HEK293 (cell line): ENCODE measurements around the gene PRMT2.

Experiments used
- BCL6B ChIP-seq: fragments of 450-650 bp; formaldehyde crosslinking; IDR thresholded peaks from 2 replicates; pipeline ENCODE4 v1.5.1; 2017; ENCODE audit warnings: missing biosample characterization, missing genetic modification characterization
- GFI1B ChIP-seq: fragments of 450-650 bp; formaldehyde crosslinking; IDR thresholded peaks from 2 replicates; pipeline ENCODE4 v1.5.1; 2016; ENCODE audit warnings: missing biosample characterization, missing genetic modification characterization
- GLI2 ChIP-seq: fragments of 450-650 bp; formaldehyde crosslinking; IDR thresholded peaks from 2 replicates; pipeline ENCODE4; 2017; ENCODE audit warnings: missing biosample characterization, missing genetic modification characterization, low read depth, borderline replicate concordance
- GLIS1 ChIP-seq: fragments of 450-650 bp; formaldehyde crosslinking; IDR thresholded peaks from 2 replicates; pipeline ENCODE4 v1.5.1; 2016; ENCODE audit warnings: missing biosample characterization, missing genetic modification characterization
- KLF9 ChIP-seq: fragments of 450-650 bp; formaldehyde crosslinking; IDR thresholded peaks from 2 replicates; pipeline ENCODE4 v1.5.1; 2016; ENCODE audit warnings: missing biosample characterization, missing genetic modification characterization, low read depth
- OVOL3 ChIP-seq: fragments of 450-650 bp; formaldehyde crosslinking; IDR thresholded peaks from 2 replicates; pipeline ENCODE4 v1.5.1; 2016; ENCODE audit warnings: missing biosample characterization, missing genetic modification characterization
- WT1 ChIP-seq: fragments of 450-650 bp; formaldehyde crosslinking; IDR thresholded peaks from 2 replicates; pipeline ENCODE4 v1.5.1; 2016; ENCODE audit warnings: missing biosample characterization, missing genetic modification characterization
- ZFP69B ChIP-seq: fragments of 450-650 bp; formaldehyde crosslinking; IDR thresholded peaks from 2 replicates; pipeline ENCODE4 v1.5.1; 2016; ENCODE audit warnings: missing biosample characterization, missing genetic modification characterization
- ZNF138 ChIP-seq: fragments of 450-650 bp; formaldehyde crosslinking; IDR thresholded peaks from 2 replicates; pipeline ENCODE4 v1.5.1; 2016; ENCODE audit warnings: missing biosample characterization, missing genetic modification characterization, borderline replicate concordance
- ZNF169 ChIP-seq: fragments of 450-650 bp; formaldehyde crosslinking; IDR thresholded peaks from 2 replicates; pipeline ENCODE4 v1.5.1; 2016; ENCODE audit warnings: missing biosample characterization, missing genetic modification characterization
- ZNF202 ChIP-seq: fragments of 450-650 bp; formaldehyde crosslinking; IDR thresholded peaks from 2 replicates; pipeline ENCODE4 v1.5.1; 2016; ENCODE audit warnings: missing biosample characterization, missing genetic modification characterization, borderline replicate concordance
- ZNF214 ChIP-seq: fragments of 450-650 bp; formaldehyde crosslinking; IDR thresholded peaks from 2 replicates; pipeline ENCODE4 v1.5.1; 2017; ENCODE audit warnings: missing biosample characterization, mild to moderate bottlenecking, missing genetic modification characterization, borderline replicate concordance
- ZNF350 ChIP-seq: fragments of 450-650 bp; formaldehyde crosslinking; IDR thresholded peaks from 2 replicates; pipeline ENCODE4 v1.5.0; 2017; ENCODE audit warnings: missing biosample characterization, mild to moderate bottlenecking, missing genetic modification characterization
- ZNF354C ChIP-seq: fragments of 450-650 bp; formaldehyde crosslinking; IDR thresholded peaks from 2 replicates; pipeline ENCODE4 v1.5.1; 2016; ENCODE audit warnings: missing biosample characterization, missing genetic modification characterization, low read depth, borderline replicate concordance
- ZNF580 ChIP-seq: fragments of 450-650 bp; formaldehyde crosslinking; IDR thresholded peaks from 2 replicates; pipeline ENCODE4 v1.5.1; 2016; ENCODE audit warnings: missing biosample characterization, missing genetic modification characterization
- ZNF623 ChIP-seq: fragments of 450-650 bp; formaldehyde crosslinking; IDR thresholded peaks from 2 replicates; pipeline ENCODE4 v1.5.1; 2016; ENCODE audit warnings: missing biosample characterization, missing genetic modification characterization
- ZNF626 ChIP-seq: fragments of 450-650 bp; sonication (Bioruptor Pico); formaldehyde crosslinking; IDR thresholded peaks from 2 replicates; pipeline ENCODE4 v1.5.1; 2018; ENCODE audit warnings: missing biosample characterization, missing genetic modification characterization, inconsistent platforms
- ZNF660 ChIP-seq: fragments of 450-650 bp; IDR thresholded peaks from 2 replicates; pipeline ENCODE4 v1.5.1; 2018; ENCODE audit warnings: missing biosample characterization, mild to moderate bottlenecking, missing genetic modification characterization
- ZNF791 ChIP-seq: fragments of 450-650 bp; formaldehyde crosslinking; IDR thresholded peaks from 2 replicates; pipeline ENCODE4 v1.5.1; 2016; ENCODE audit warnings: missing biosample characterization, missing genetic modification characterization
- ZNF830 ChIP-seq: fragments of 450-650 bp; IDR thresholded peaks from 2 replicates; pipeline ENCODE4 v1.5.0; 2018; ENCODE audit warnings: missing biosample characterization, missing genetic modification characterization, low read depth, mild to moderate bottlenecking, moderate library complexity
- ZNF843 ChIP-seq: fragments of 450-650 bp; formaldehyde crosslinking; IDR thresholded peaks from 2 replicates; pipeline ENCODE4 v1.5.1; 2016; ENCODE audit warnings: missing biosample characterization, missing genetic modification characterization
- ZSCAN5A ChIP-seq: fragments of 450-650 bp; formaldehyde crosslinking; IDR thresholded peaks from 2 replicates; pipeline ENCODE4 v1.5.1; 2016; ENCODE audit warnings: missing biosample characterization, missing genetic modification characterization
- TF ChIP-seq, protein P1 (sequence below): fragments of 450-650 bp; formaldehyde crosslinking; IDR thresholded peaks from 2 replicates; pipeline ENCODE4; 2016; ENCODE audit warnings: missing biosample characterization, missing genetic modification characterization
- TF ChIP-seq, protein P2 (sequence below): fragments of 450-650 bp; formaldehyde crosslinking; IDR thresholded peaks from 2 replicates; pipeline ENCODE4 v1.5.1; 2017; ENCODE audit warnings: missing biosample characterization, missing genetic modification characterization
- TF ChIP-seq, protein P3 (sequence below): fragments of 450-650 bp; formaldehyde crosslinking; IDR thresholded peaks from 2 replicates; pipeline ENCODE4 v1.5.1; 2016; ENCODE audit warnings: missing biosample characterization, missing genetic modification characterization
- TF ChIP-seq, protein P4 (sequence below): fragments of 450-650 bp; formaldehyde crosslinking; IDR thresholded peaks from 2 replicates; pipeline ENCODE4 v1.5.1; 2016; ENCODE audit warnings: missing biosample characterization, missing genetic modification characterization
- TF ChIP-seq, protein P5 (sequence below): fragments of 450-650 bp; formaldehyde crosslinking; IDR thresholded peaks from 2 replicates; pipeline ENCODE4 v1.5.1; 2016; ENCODE audit warnings: missing biosample characterization, missing genetic modification characterization

The PRMT2 gene

GRCh38 chr21:46635324-46636180 is at the start of gene PRMT2 (continued):
- TF ChIP-seq GLIS1 (tag by site-specific recombination): peak; percentile 43
- TF ChIP-seq, protein P1, sequence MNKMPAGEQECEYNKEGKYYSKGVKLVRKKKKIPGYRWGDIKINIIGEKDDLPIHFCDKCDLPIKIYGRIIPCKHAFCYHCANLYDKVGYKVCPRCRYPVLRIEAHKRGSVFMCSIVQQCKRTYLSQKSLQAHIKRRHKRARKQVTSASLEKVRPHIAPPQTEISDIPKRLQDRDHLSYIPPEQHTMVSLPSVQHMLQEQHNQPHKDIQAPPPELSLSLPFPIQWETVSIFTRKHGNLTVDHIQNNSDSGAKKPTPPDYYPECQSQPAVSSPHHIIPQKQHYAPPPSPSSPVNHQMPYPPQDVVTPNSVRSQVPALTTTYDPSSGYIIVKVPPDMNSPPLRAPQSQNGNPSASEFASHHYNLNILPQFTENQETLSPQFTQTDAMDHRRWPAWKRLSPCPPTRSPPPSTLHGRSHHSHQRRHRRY: peak; percentile 95
- TF ChIP-seq OVOL3 (tag by site-specific recombination): no peak; the same call in 1 of the 2 replicates
- TF ChIP-seq ZNF169: no peak
- peak; percentile 86 for TF ChIP-seq WT1 (tag by site-specific recombination)
- TF ChIP-seq ZNF580: no peak
- TF ChIP-seq ZNF138: no peak
- TF ChIP-seq, protein P2, sequence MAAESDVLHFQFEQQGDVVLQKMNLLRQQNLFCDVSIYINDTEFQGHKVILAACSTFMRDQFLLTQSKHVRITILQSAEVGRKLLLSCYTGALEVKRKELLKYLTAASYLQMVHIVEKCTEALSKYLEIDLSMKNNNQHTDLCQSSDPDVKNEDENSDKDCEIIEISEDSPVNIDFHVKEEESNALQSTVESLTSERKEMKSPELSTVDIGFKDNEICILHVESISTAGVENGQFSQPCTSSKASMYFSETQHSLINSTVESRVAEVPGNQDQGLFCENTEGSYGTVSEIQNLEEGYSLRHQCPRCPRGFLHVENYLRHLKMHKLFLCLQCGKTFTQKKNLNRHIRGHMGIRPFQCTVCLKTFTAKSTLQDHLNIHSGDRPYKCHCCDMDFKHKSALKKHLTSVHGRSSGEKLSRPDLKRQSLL (tag by site-specific recombination): peak; percentile 53; the same call in 1 of the 2 replicates
- no peak for TF ChIP-seq ZNF350 (tag by site-specific recombination)
- TF ChIP-seq ZNF202: no peak
- no peak for TF ChIP-seq ZNF354C (tag by site-specific recombination)
- TF ChIP-seq, protein P3, sequence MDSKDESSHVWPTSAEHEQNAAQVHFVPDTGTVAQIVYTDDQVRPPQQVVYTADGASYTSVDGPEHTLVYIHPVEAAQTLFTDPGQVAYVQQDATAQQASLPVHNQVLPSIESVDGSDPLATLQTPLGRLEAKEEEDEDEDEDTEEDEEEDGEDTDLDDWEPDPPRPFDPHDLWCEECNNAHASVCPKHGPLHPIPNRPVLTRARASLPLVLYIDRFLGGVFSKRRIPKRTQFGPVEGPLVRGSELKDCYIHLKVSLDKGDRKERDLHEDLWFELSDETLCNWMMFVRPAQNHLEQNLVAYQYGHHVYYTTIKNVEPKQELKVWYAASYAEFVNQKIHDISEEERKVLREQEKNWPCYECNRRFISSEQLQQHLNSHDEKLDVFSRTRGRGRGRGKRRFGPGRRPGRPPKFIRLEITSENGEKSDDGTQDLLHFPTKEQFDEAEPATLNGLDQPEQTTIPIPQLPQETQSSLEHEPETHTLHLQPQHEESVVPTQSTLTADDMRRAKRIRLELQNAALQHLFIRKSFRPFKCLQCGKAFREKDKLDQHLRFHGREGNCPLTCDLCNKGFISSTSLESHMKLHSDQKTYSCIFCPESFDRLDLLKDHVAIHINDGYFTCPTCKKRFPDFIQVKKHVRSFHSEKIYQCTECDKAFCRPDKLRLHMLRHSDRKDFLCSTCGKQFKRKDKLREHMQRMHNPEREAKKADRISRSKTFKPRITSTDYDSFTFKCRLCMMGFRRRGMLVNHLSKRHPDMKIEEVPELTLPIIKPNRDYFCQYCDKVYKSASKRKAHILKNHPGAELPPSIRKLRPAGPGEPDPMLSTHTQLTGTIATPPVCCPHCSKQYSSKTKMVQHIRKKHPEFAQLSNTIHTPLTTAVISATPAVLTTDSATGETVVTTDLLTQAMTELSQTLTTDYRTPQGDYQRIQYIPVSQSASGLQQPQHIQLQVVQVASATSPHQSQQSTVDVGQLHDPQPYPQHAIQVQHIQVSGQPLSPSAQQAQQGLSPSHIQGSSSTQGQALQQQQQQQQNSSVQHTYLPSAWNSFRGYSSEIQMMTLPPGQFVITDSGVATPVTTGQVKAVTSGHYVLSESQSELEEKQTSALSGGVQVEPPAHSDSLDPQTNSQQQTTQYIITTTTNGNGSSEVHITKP (tag by site-specific recombination): peak; percentile 97
- no peak for TF ChIP-seq ZNF214
- peak; percentile 80; the same call in 1 of the 2 replicates for TF ChIP-seq ZFP69B (tag by site-specific recombination)
- TF ChIP-seq GLI2 (tag by site-specific recombination): no peak
- peak; percentile 100 for TF ChIP-seq KLF9 (tag by site-specific recombination)
- peak; percentile 58 for TF ChIP-seq ZNF623 (tag by site-specific recombination)
- TF ChIP-seq, protein P4, sequence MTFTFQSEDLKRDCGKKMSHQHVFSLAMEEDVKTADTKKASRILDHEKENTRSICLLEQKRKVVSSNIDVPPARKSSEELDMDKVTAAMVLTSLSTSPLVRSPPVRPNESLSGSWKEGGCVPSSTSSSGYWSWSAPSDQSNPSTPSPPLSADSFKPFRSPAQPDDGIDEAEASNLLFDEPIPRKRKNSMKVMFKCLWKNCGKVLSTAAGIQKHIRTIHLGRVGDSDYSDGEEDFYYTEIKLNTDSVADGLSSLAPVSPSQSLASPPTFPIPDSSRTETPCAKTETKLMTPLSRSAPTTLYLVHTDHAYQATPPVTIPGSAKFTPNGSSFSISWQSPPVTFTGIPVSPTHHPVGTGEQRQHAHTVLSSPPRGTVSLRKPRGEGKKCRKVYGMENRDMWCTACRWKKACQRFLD: no peak
- no peak; the same call in 1 of the 2 replicates for TF ChIP-seq GFI1B
- no peak for TF ChIP-seq ZNF626 (tag by site-specific recombination)
- no peak for TF ChIP-seq ZNF830 (tag by site-specific recombination)
- TF ChIP-seq ZNF843 (tag by site-specific recombination): peak; percentile 83; the same call in 1 of the 2 replicates
- TF ChIP-seq BCL6B (tag by site-specific recombination): no peak
- TF ChIP-seq ZNF660 (tag by site-specific recombination): no peak; the same call in 1 of the 2 replicates
- no peak for TF ChIP-seq ZNF791 (tag by site-specific recombination)
- TF ChIP-seq ZSCAN5A (tag by site-specific recombination): peak; percentile 100
- TF ChIP-seq, protein P5, sequence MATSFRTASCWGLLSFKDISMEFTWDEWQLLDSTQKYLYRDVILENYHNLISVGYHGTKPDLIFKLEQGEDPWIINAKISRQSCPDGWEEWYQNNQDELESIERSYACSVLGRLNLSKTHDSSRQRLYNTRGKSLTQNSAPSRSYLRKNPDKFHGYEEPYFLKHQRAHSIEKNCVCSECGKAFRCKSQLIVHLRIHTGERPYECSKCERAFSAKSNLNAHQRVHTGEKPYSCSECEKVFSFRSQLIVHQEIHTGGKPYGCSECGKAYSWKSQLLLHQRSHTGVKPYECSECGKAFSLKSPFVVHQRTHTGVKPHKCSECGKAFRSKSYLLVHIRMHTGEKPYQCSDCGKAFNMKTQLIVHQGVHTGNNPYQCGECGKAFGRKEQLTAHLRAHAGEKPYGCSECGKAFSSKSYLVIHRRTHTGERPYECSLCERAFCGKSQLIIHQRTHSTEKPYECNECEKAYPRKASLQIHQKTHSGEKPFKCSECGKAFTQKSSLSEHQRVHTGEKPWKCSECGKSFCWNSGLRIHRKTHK (tag by site-specific recombination): no peak
